ENCODE measurements around the gene TSPEAR.
A peak's percentile ranks its signal among the peaks of the same experiment; 100 is the strongest.
"Not testable (repeated sequence)": the region's sequence is repeated elsewhere in the genome, so short reads cannot be mapped to it uniquely, and the experiment has no call there.

TSPEAR gene

GRCh38 chr21:44515359-44516165 lies 195.8 kb downstream of the TSPEAR start:
- DNase-seq (ENCODE audit: low spot score), result no peak

DNA sequence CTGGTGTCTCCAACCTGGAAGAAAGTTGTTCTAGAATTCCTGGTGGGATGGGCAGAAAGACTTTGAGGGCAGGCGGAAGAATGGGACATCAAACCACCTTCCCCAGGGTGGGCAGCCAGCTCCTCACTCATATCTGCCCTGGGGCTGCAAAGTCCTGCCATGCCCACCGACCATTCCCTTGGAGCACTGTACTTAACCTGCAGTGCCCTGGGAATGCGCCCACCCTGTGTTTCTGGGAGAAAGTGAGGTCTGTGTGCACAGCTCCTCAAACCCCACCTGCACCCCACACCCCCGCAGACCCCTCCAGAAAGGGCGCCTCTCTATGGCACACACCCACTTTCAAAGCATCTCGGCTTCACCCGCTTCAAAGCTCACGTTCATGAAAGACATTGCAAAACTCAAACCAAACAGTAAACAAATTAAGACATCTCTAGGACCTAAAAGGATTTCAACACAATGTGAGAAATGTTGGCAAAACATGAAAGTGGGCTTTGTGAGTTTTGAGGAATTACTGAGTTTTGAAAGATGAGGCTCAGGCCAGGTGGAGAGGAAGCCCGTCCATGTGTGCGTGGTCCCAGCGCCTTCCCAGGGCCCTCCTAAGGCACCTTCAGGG lies 196.5 kb downstream of the TSPEAR start:
- no peak for DNase-seq (ENCODE audit: low spot score)

- no peak for DNase-seq (ENCODE audit: low spot score)
Observed at GRCh38 chr21:44514218-44514520, 197.2 kb downstream of the TSPEAR start.

DNA sequence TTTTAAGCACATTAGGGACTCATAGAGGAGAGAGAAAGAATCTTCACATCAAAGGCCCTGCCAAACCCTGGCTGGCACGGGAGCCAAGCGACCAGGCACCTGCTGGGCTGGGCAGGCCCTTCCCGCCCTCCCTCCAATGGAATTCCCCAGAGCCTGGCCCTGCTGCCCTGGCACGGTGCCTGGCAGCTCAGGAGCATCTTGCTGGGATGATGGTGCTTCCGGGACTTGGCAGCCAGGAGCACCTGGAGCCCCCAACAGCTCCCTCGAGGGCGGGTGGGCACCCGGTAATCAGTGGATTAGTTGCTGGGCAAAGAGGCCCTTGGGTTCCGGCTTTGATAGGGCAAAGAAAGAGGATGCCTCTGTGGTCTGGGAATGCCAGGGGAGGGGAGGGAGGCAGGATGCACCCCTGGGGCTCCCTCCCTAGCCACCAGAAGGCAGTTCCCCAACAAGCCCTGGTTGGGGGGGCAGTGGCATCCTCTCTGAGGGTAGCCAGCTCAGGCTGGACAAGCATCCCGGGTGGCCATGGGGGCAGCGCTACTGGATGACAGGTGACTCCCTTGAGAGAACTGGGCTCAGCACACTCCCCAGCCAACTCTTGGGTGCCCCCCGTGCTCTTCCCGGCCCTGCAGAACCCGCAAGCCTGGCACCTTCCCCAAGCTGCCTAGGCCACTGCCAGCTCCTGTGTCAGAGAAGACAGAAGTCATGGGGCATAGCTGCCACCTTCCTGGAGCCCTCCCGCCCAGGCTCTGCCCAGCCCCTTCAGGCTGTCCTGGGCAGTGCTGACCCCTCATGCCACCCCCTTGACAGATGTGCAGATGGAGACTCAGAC lies 197.8 kb downstream of the TSPEAR start:
- DNase-seq (ENCODE audit: low spot score), result no peak

DNA sequence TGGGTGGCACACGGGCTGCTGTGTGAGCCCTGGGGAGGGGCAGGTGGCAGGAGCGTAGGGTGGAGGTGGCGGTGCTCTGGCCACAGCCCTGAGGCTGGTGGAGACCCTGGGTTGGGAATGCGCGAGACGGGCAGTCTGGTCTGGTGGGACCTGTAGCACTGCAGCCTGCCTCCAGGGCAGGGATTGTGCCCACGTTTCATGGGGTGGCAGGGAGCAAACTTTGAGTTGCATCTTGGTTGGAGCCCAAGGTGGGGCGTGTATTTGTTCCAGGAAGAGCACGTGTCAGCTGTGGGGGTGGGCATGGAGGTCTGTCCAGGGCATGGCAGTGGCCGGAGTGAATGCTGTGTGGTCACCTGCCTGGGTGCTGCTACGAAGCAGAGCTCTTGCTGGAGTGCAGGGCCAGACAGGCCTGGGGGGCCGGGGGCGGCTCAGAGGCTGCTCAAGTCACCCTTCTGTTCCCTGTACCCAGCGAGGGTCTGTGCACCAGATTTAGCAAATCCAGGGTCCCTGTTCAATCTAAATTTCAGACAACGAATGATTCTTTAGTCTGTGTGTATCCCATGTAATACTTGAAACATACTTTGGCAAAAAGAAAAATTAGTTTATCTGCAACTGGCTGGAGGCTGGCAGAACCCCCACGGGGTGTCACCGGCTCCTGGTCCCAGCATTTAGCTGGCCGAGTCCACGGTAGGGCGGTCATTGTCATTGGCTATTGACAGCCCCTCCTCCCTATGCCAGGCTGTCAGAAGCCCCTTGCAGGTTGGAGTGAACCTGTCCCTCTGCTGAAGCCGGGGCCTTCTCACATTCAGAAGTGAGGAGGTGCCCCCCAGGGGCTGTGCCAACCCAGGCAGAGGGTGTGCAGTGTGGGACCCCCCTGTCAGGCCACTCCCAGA lies 198.6 kb downstream of the TSPEAR start:
- DNase-seq (ENCODE audit: low spot score), result no peak

DNA sequence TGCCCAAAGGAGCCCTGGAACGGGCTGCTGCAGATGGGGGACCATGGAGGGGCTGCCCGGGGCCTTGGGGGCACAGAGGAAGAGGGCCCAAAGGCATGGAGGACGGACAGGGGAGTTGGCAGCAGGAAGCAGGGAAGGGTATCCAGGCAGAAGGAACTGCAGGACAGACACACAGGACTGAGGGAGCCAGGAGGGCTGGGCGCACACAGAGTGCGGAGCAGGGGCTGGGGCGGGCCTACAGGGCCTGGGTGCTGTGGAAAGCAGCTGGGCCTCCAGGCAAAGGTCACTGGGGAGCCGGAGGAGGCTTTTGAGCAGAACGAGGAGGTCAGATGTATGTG lies 199.5 kb downstream of the TSPEAR start:
- no peak for DNase-seq (ENCODE audit: low spot score)

DNA sequence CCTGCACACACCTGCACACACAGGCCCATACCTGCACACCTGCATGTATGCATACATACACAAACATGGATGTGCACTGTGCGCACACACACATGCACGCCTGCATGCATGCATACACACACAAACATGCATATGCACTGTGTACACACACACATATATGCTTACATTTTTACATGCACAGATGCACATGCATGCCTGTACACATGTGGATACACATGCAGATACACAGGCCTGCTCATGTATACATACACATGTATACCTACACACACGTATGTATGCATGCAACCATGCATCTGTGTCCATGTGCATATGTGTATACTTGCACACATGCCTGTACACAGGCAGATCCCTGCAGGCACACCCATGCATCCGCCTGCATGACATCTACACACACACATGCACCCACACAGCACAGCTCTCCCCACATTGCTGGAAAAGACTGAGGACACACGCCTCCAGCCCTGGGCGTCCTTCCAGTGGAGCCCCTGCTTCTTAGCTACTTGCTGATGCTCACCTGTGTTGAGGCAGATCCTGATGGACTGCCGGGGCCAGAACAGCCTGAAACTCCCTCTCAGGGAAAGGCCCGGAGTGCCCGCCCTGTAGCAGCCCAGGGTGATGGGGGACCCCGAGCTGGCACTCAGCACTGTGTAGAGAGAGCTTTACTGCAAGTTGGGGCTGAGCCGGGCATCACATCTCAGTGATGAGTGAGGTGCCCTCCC lies 200.0 kb downstream of the TSPEAR start:
- DNase-seq (ENCODE audit: low spot score), result no peak

- DNase-seq (ENCODE audit: low spot score), result peak; percentile 59
Observed at GRCh38 chr21:44510508-44511218, 200.7 kb downstream of the TSPEAR start.

DNA sequence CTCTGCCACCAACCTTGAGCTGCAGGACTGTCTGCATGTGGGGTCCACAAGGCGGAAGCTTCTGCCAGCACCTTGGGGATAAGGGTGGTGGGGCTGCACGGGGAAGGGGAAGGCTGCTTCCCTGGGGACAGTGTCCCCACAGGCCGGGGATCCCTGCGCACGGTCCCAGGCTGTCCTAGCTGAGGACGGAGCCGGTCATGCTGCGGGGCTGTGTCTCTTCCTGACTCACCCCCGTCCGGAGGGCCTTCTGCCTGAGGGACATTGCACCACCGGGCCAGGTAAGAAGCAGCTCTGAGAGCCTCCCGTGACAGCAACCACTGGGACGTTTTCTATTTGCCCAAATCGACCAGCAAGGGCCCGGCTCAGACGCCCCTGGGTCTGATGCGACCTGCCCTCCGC lies 201.3 kb downstream of the TSPEAR start:
- DNase-seq (ENCODE audit: low spot score), result no peak

DNA sequence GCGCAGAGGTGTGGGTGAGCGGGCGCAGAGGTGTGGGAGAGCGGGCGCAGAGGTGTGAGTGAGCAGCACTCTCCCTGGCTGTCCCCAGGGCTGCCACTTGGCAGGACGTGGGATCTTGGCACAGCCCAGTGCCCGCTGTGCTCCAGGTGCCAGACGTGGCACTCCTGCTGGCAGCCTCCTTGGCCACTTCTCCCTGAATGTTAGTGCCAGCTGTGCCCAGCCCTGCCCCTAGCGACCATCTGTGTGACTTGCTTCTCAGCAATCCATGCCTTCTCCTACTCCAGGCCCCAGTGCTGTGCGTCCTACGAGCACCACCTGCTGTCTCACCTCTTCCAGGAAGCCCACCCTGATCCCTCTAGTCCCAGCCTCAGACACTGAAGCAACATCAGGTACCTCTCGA lies 201.8 kb downstream of the TSPEAR start:
- DNase-seq (ENCODE audit: low spot score), result no peak

- DNase-seq (ENCODE audit: low spot score), result no peak
Observed at GRCh38 chr21:44508711-44509445, 202.5 kb downstream of the TSPEAR start.

- no peak for DNase-seq (ENCODE audit: low spot score)
Observed at GRCh38 chr21:44508426-44508710, 203.0 kb downstream of the TSPEAR start.

DNA sequence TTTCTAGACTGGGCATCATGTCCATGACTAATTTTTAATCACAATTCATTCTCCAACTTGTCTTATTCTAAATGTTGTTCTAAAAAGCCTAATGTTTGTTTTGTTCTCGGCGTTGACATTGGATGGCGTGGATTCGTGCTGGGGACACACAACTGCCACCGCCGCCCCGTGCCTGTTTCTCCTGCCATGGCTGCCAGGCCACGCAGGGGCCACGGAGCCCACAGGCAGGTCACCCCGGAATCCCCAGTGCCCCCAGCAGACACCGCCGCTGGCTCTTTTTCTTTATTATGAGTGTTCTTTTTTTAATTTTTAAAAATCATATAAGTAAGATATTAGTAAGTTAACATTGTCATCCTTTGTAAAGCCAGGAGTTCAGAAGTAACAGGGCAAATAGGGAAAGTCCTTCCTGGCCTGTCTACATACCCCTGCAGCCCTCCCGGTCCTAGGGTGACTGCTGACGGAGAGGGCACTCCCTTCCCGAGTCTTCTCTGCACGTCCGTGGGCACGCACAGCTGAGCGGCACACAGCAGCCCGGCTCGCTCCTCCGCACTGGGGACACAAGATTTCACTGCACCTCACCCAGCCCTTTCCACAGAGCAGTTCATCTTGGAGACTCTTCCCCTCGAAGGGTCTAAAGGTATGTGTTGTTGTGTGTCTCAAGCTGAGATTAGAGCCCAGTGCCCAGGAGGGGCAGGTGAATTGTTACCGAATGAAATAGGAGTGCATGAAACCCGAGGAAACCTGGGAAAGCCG lies 203.5 kb downstream of the TSPEAR start:
- no peak for DNase-seq (ENCODE audit: low spot score)

DNA sequence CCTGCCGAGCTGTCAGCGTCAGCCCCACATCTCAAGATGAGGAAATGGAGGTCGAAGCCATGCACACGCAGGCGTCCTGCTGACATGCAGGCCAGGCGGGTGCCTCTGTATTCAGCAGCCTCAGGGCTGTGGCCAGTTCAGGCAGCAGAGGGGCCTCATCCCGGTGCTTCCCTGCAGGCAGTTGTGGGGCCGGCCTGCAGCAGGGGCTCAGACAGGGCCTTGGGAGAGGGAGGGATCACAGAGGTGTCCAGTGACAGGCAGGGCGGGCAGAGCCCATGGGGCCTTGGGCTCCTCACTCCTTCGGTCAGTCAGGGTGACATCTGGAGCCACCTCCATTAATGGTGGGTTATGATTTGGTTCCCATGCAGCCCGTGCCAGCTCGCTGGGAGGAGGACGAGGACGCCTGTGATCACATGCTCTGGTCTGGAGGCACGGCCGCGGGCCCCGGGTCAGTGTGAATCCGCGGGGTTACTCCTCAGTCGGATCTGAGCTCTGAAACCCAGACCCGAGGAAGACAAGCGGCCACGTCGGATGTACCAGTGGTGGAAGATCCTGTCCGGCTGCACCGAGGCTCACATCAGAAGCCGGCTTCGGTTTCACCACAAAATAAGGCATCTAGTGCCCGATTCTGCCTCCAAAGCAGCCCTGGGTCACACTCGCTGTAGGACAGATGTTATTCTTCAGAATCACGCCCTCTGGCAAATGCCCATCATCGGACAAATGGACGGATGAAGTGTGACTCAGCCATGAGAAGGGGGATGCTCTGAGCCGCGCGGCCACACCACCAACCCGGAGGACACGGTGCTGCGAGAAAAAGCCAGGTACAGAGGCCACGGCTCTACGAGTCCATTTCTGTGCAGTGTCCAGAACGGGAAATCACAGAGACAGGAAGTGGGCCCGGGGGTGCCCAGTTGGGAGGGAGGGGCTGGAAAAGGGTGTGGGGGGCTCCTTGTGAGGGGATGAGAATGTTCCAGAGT lies 204.8 kb downstream of the TSPEAR start:
- DNase-seq (ENCODE audit: low spot score), result no peak

GRCh38 chr21:44505673-44506278 lies 205.6 kb downstream of the TSPEAR start:
- DNase-seq (ENCODE audit: low spot score), result no peak

DNA sequence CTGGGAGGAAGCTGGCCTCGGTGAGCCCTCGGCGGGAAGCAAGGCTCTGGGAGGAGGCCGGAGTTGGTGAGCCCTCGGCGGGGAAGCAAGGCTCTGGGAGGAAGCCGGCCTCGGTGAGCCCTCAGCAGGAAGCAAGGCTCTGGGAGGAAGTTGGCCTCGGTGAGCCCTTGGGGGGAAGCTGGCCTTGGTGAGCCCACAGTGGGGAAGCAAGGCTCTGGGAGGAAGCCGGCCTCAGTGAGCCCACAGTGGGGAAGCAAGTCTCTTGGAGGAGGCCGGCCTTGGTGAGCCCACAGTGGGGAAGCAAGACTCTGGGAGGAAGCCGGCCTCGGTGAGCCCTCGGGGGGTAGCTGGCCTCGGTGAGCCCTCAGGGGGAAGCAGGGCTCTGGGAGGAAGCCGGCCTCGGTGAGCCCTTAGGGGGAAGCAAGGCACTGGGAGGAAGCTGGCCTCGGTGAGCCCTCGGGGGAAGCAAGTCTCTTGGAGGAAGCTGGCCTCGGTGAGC lies 207.4 kb downstream of the TSPEAR start:
- DNase-seq (ENCODE audit: low spot score), result no peak

- not testable (repeated sequence) for DNase-seq (ENCODE audit: low spot score)
Observed at GRCh38 chr21:44503006-44503889, 208.1 kb downstream of the TSPEAR start.
